ENCODE results near the gene FJX1.

DNA sequence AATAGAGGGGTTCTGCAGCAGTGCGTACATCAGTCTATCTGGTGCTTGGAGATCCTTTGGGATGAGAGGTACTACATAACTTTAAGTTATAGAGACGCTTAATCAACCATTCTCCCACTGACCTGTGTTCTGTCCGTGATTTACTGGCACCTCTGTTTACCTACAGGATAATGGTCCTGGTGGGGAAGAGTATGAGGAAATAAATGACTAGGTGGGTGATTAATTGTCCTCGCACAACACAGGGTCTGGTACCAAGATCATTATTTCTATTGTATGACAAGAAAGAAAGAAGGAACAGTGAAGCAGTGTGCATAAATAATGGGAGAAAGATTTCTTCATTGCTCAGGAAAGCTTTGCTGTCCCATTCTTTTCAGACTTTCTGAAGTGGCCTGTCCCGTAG is 32.8 kb upstream of the FJX1 start:
- TF ChIP-seq EP300 (IDR thresholded peaks at IDR 0.05; ENCODE audit: borderline replicate concordance) (no peak), FOXM1 (IDR thresholded peaks at IDR 0.05; ENCODE audit: borderline replicate concordance, low read depth) (no peak), CEBPB (IDR thresholded peaks at IDR 0.05) (no peak), YY1 (IDR thresholded peaks at IDR 0.05; ENCODE audit: low read depth) (no peak), NFIC (IDR thresholded peaks at IDR 0.05) (no peak), CREB1 (IDR thresholded peaks at IDR 0.05; ENCODE audit: low read depth) (no peak), REST (IDR thresholded peaks at IDR 0.05; ENCODE audit: low read depth) (no peak), MAX (IDR thresholded peaks at IDR 0.05) (no peak), EGR1 (IDR thresholded peaks at IDR 0.05) (no peak), TEAD4 (IDR thresholded peaks at IDR 0.05) (no peak), TAF1 (IDR thresholded peaks at IDR 0.05; ENCODE audit: low read depth) (no peak), RAD21 (IDR thresholded peaks at IDR 0.05; ENCODE audit: low read depth) (no peak), ZBTB7A (IDR thresholded peaks at IDR 0.05; ENCODE audit: low read depth) (no peak)
- TF ChIP-seq, protein P1, sequence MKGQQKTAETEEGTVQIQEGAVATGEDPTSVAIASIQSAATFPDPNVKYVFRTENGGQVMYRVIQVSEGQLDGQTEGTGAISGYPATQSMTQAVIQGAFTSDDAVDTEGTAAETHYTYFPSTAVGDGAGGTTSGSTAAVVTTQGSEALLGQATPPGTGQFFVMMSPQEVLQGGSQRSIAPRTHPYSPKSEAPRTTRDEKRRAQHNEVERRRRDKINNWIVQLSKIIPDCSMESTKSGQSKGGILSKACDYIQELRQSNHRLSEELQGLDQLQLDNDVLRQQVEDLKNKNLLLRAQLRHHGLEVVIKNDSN (IDR thresholded peaks at IDR 0.05): no peak
